OCI-LY7 (cell line): ENCODE measurements around the gene SOX9. TPM values are rescaled to one million over a fixed set of nuclear protein-coding genes. Genes with fewer than 3 reads are reported as not detected.

Experiments
- BruUV-seq: library from RNA; stranded (reverse); fragments of 400-500 nt; replicated peaks from 2 replicates; lab custom pipeline; 2021; lab: Mats Ljungman, UMichigan
- CTCF ChIA-PET: fragments of 300-600 bp; sonication (Branson Sonifier 250); formaldehyde crosslinking; loops from one replicate; lab custom pipeline; 2022; ENCODE audit warnings: antibody characterized with exemption; ENCODE audit not compliant: unreplicated experiment; lab: Charles Lee
- POLR2A ChIA-PET: fragments of 300-600 bp; sonication (Branson Sonifier 250); formaldehyde crosslinking; loops from one replicate; lab custom pipeline; 2022; ENCODE audit warnings: antibody characterized with exemption; lab: Charles Lee
- DNase-seq: peaks from one replicate; pipeline ENCODE4 v3.0.0-alpha.2; 2015; ENCODE audit warnings: low spot score
- H2AFZ ChIP-seq: fragments of 200-600 bp; sonication (generic), shearing (Covaris generic); 2 replicates; pipeline ENCODE4 v1.6.1; 2014; ENCODE audit warnings: mild to moderate bottlenecking, antibody characterized with exemption, low read length, moderate library complexity
- H3K27ac ChIP-seq: fragments of 200-600 bp; sonication (generic); 2 replicates; pipeline ENCODE4 v1.5.1; 2014; ENCODE audit warnings: mixed run types, low read depth, mild to moderate bottlenecking, moderate library complexity, low read length, inconsistent platforms; ENCODE audit not compliant: poor library complexity, severe bottlenecking
- H3K36me3 ChIP-seq: fragments of 200-600 bp; sonication (generic); 2 replicates; pipeline ENCODE4 v1.6.1; 2014; ENCODE audit warnings: mild to moderate bottlenecking, antibody characterized with exemption, low read length, moderate library complexity, mixed read lengths; ENCODE audit not compliant: insufficient read depth
- H3K4me1 ChIP-seq: fragments of 200-600 bp; sonication (generic); 2 replicates; pipeline ENCODE4 v1.5.1; 2014; ENCODE audit warnings: mild to moderate bottlenecking, low read length; ENCODE audit not compliant: insufficient read depth, poor library complexity, severe bottlenecking
- H3K4me2 ChIP-seq: fragments of 200-600 bp; sonication (generic); 2 replicates; pipeline ENCODE4 v1.6.1; 2014; ENCODE audit warnings: mild to moderate bottlenecking, low read length
- H3K4me3 ChIP-seq: fragments of 200-600 bp; sonication (generic); 2 replicates; pipeline ENCODE4 v1.5.1; 2014; ENCODE audit warnings: mild to moderate bottlenecking, low read depth, low read length; ENCODE audit not compliant: poor library complexity, severe bottlenecking
- H3K79me2 ChIP-seq: fragments of 200-600 bp; sonication (generic); 2 replicates; pipeline ENCODE4 v1.6.1; 2016; ENCODE audit warnings: low read depth, mild to moderate bottlenecking, low read length, moderate library complexity, mixed read lengths; ENCODE audit not compliant: insufficient read depth
- H3K9me2 ChIP-seq: fragments of 200-600 bp; sonication (generic); 2 replicates; pipeline ENCODE4 v1.6.1; 2016; ENCODE audit warnings: mild to moderate bottlenecking, low read length, mixed read lengths; ENCODE audit not compliant: insufficient read depth
- H3K9me3 ChIP-seq: fragments of 200-600 bp; sonication (generic); 2 replicates; pipeline ENCODE4 v1.6.1; 2014; ENCODE audit warnings: mild to moderate bottlenecking, mixed run types, low read length, mixed read lengths
- H4K20me1 ChIP-seq: fragments of 200-600 bp; sonication (generic); 2 replicates; pipeline ENCODE4 v1.6.1; 2014; ENCODE audit warnings: mild to moderate bottlenecking, antibody characterized with exemption, low read length, moderate library complexity, mixed read lengths; ENCODE audit not compliant: insufficient read depth
- CTCF ChIP-seq: fragments of 200-600 bp; sonication (generic); conservative IDR thresholded peaks from 2 replicates; pipeline ENCODE4 v1.5.1; 2014; ENCODE audit warnings: mild to moderate bottlenecking, antibody characterized with exemption, low read length, moderate library complexity, mixed read lengths
- EZH2phosphoT487 ChIP-seq: fragments of 200-600 bp; sonication (generic); IDR thresholded peaks from 2 replicates; pipeline ENCODE4 v1.6.1; 2018; ENCODE audit warnings: low read depth, borderline replicate concordance, mild to moderate bottlenecking, mixed run types, antibody characterized with exemption, low read length, moderate library complexity, mixed read lengths
- intact Hi-C: fragments of 100-400 bp; cut with micrococcal nuclease; formaldehyde crosslinking; loops from one replicate; pipeline ENCODE4 v1.10.0; 2022; ENCODE audit not compliant: unreplicated experiment
- total RNA-seq, 2 experiments: library from RNA; depleted of rRNA in 1 of 2; stranded (reverse); fragments of >200 nt in 1 of 2; shearing (Covaris generic) in 1 of 2; gene quantifications; 2 replicates each; pipeline ENCODE4 v1.2.3, GENCODE V29; 2014 to 2022

The SOX9 gene
- total RNA-seq, 2 experiments from 2014 or later = not detected

GRCh38 chr17:72152387-72152929, 31.6 kb downstream of the SOX9 start:
- no peak overlapping the region for H3K4me3 ChIP-seq
- no peaks in the 10 kb centered on the region for H3K9me2 ChIP-seq
- H4K20me1 ChIP-seq = no peaks in the 10 kb centered on the region
- no peak for TF ChIP-seq CTCF
- TF ChIP-seq EZH2phosphoT487 = no peak
- CTCF ChIA-PET = no interaction called here
- H3K4me1 ChIP-seq = no peaks in the 10 kb centered on the region
- DNase-seq = no peak
- no TSS peak for BruUV-seq
- no peak overlapping the region for H3K4me2 ChIP-seq
- intact Hi-C loops = no loop called here
- H3K9me3 ChIP-seq = no peaks in the 10 kb centered on the region
- H2AFZ ChIP-seq = no peak overlapping the region
- no peak overlapping the region for H3K27ac ChIP-seq
- H3K36me3 ChIP-seq = no peaks in the 10 kb centered on the region
- H3K79me2 ChIP-seq = no peaks in the 10 kb centered on the region
- POLR2A ChIA-PET = interaction anchor here (1.5 kb wide), 1 partner anchor 9 kb away, joined by 6 read pairs; no protein-coding TSS in a partner anchor

DNA sequence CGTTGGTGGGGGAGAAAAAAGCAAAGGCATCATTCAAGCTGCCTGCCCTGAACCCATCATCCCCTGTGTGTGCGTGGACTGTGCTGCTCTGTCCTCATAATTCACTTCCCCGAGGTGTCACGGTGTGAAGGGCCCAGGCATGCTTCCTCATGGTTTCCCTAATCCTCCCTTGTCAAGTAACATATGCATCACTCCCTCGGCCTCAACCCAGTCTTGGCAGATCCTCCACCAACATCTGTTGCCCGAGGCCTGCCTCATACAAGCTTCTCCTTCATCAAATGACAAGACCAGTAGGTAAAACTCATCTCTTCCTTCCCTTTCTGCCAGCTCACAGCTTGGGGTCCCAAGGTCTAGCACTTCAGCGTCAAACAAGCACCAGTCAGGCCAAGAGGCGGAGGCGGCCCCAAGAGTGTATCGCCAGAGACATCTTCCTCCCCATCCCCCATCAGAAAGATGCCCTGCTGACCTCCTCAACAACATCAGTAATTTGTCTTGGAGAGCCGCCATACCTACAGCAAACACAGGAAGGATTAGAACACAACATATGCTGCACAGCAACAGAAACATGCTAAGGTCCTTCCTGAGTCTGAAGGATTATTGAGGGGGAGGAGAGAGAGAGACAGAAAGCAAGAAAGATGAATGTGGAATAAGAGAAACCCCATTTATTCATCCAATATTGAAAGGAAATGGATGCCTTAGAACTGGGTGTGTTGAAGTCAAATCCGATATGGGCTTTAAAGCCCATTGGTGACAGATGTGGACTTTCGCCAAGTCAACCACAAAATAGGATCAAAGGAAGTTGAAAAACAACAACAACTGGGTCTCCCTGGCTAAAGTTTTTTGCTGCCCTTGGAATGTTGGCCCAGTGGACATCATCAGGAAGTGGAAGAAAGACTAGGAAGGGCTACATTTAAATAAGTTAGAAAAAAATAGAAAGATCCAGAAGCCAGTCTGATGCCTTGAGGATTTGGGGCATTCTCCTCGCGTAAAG, 38.4 kb downstream of the SOX9 start:
- Histone ChIP-seq H3K4me3 (no peak overlapping the region), H2AFZ (no peak overlapping the region), H3K4me2 (no peak overlapping the region), H3K79me2 (no peaks in the 10 kb centered on the region), H4K20me1 (no peaks in the 10 kb centered on the region), H3K36me3 (no peaks in the 10 kb centered on the region), H3K4me1 (no peaks in the 10 kb centered on the region), H3K9me2 (no peaks in the 10 kb centered on the region), H3K27ac (no peak overlapping the region), H3K9me3 (no peaks in the 10 kb centered on the region; the same call in 1 of the 2 replicates)
- TF ChIP-seq CTCF (no peak), EZH2phosphoT487 (no peak)
- intact Hi-C loops = no loop called here
- ChIA-PET CTCF (no interaction called here), POLR2A (no interaction called here)
- no peak for DNase-seq
- BruUV-seq = no TSS peak
